Measurements from ENCODE around the gene CAPN5. TPM values are rescaled to one million over a fixed set of nuclear protein-coding genes. Genes with fewer than 3 reads are reported as not detected.

The CAPN5 gene
- total RNA-seq, 3 donors from 2014 or later = 0.29 to 0.68 (median 0.53) TPM

DNA sequence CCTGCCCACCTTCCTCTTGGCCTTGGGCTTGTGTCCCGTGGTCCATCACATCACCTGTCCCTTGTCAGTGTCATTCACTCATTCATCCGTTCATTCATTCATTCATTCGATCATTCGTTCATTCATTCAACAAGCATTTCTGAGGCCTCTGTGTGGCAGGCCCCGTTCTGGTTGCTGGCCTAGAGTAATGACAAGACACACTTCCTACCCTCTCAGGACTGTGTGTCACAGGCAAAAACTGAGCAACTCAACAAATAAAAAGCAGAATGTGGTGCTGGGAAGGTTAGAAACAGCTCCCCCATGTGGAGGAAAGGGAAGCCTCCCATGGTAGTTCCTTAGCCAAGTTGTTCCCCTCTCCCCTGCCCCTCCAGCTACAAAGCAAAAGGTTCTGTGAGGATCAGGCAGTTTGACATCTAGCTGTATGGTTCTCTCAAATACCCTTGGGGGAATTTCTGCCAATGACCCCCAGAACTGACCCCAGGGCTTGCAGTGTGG lies 34.3 kb downstream of the CAPN5 start:
- Mint-ChIP-seq H3K4me1 (ENCODE audit: low read depth) (no peaks in the 10 kb centered on the region), H3K9me3 (no peaks in the 10 kb centered on the region), H3K4me3 (no peak overlapping the region), H3K27me3 (ENCODE audit: low read depth) (no peaks in the 10 kb centered on the region), H3K36me3 (ENCODE audit: insufficient read depth) (no peaks in the 10 kb centered on the region)
- DNase-seq = no peak
- ATAC-seq = no peak

GRCh38 chr11:77102246-77103210 lies 35.8 kb downstream of the CAPN5 start, which contains the start of gene OMP:
Gene OMP, plus strand, starts transcription at chr11:77102840. Its CDS starts 0 bp downstream, at chr11:77102840.
- no peak within 1 kb of the TSS for H3K4me3 Mint-ChIP-seq
- DNase-seq = no peak
- no peak for ATAC-seq
- no peaks in the 10 kb centered on the region for H3K9me3 Mint-ChIP-seq
- no peaks in the 10 kb centered on the region for H3K4me1 Mint-ChIP-seq (ENCODE audit: low read depth)
- no peaks in the 10 kb centered on the region for H3K36me3 Mint-ChIP-seq (ENCODE audit: insufficient read depth)
- H3K27me3 Mint-ChIP-seq (ENCODE audit: low read depth) = no peaks in the 10 kb centered on the region

DNA sequence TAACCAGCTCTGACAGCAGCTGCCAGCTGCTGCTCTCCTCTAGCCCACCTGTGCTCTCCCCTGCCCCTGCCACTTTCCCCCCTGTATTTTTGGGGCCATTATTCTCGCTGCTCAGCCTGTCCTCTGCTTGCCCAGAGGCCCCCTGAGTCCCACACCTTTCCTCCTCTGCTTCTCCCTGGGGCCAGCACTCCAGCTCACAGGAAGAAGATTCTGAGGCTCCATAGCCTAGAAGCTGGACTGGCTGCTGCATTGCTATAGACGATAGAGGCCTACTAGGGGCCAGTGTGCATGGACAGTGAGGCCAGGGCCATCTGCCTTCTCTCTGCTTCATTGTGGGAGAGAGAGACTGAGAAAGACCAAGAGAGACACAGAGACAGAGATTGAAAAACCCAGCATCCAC lies 36.5 kb downstream of the CAPN5 start:
- H3K27me3 Mint-ChIP-seq (ENCODE audit: low read depth) = no peaks in the 10 kb centered on the region
- H3K36me3 Mint-ChIP-seq (ENCODE audit: insufficient read depth) = no peaks in the 10 kb centered on the region
- no peaks in the 10 kb centered on the region for H3K9me3 Mint-ChIP-seq
- ATAC-seq = no peak
- H3K4me1 Mint-ChIP-seq (ENCODE audit: low read depth) = no peaks in the 10 kb centered on the region
- DNase-seq = no peak
- no peak overlapping the region for H3K4me3 Mint-ChIP-seq

DNA sequence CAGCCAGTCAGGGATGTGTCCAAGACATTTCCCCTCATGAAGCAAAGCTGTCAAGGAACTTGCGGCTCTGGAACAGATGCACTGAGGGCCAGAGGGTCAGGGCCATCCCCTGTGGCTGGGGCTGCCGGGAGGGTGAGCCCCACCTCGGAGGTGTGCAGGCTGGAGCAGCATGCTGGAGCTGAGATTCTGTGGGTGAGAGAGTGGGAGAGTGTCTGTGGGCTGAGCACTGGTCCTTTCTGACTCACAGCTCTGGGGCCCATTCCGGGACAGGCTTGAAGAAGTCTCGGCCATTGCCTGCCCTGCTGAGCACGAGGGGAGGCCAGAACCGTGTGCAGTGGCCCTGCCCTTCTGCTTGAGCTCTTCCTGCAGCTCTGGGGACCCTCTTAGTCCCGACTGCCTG lies 38.0 kb downstream of the CAPN5 start:
- Mint-ChIP-seq H3K27me3 (ENCODE audit: low read depth) (no peaks in the 10 kb centered on the region), H3K9me3 (no peaks in the 10 kb centered on the region), H3K36me3 (ENCODE audit: insufficient read depth) (no peaks in the 10 kb centered on the region), H3K4me3 (no peak overlapping the region), H3K4me1 (ENCODE audit: low read depth) (no peaks in the 10 kb centered on the region)
- DNase-seq (no peak), ATAC-seq (no peak)

GRCh38 chr11:77106321-77106720 lies 39.5 kb downstream of the CAPN5 start:
- ATAC-seq = no peak

GRCh38 chr11:77106759-77107158 lies 40.0 kb downstream of the CAPN5 start:
- no peak for ATAC-seq

More at GRCh38 chr11:77106321-77106720, 39.5 kb downstream of the CAPN5 start:
- no peak for DNase-seq
- no peaks in the 10 kb centered on the region for H3K4me1 Mint-ChIP-seq (ENCODE audit: low read depth)
- no peaks in the 10 kb centered on the region for H3K9me3 Mint-ChIP-seq
- no peaks in the 10 kb centered on the region for H3K27me3 Mint-ChIP-seq (ENCODE audit: low read depth)
- no peak overlapping the region for H3K4me3 Mint-ChIP-seq
- H3K36me3 Mint-ChIP-seq (ENCODE audit: insufficient read depth) = no peaks in the 10 kb centered on the region

DNA sequence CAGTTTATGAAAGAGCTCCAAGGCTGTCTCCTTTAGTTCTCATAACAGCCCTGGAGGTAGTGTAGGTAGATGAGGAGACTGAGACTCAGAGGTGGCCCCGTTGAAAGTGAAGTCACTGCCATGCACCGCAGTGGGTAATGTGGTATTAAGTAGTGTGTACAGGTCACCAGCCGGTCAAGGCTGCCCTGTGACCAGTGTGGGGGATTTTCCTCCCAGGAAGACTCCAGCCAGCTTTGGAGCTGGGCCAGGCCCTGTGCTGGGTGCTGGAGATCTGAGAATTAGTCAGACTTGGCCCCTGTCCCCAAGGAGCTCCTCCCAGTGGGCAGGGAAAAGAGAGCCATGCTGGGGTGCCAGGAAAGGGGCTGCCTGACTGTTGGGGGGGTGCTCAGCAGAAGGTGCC lies 41.2 kb downstream of the CAPN5 start:
- no peaks in the 10 kb centered on the region for H3K9me3 Mint-ChIP-seq
- ATAC-seq (no peak), DNase-seq (no peak)
- no peaks in the 10 kb centered on the region for H3K27me3 Mint-ChIP-seq (ENCODE audit: low read depth)
- H3K4me1 Mint-ChIP-seq (ENCODE audit: low read depth) = no peaks in the 10 kb centered on the region
- H3K4me3 Mint-ChIP-seq = no peak overlapping the region
- H3K36me3 Mint-ChIP-seq (ENCODE audit: insufficient read depth) = no peaks in the 10 kb centered on the region

More at GRCh38 chr11:77106759-77107158, 40.0 kb downstream of the CAPN5 start:
- Mint-ChIP-seq H3K9me3 (no peaks in the 10 kb centered on the region), H3K4me3 (no peak overlapping the region), H3K36me3 (ENCODE audit: insufficient read depth) (no peaks in the 10 kb centered on the region), H3K27me3 (ENCODE audit: low read depth) (no peaks in the 10 kb centered on the region), H3K4me1 (ENCODE audit: low read depth) (no peaks in the 10 kb centered on the region)
- DNase-seq = no peak

- Mint-ChIP-seq H3K27me3 (ENCODE audit: low read depth) (no peaks in the 10 kb centered on the region), H3K9me3 (no peaks in the 10 kb centered on the region), H3K36me3 (ENCODE audit: insufficient read depth) (no peaks in the 10 kb centered on the region), H3K4me3 (no peak overlapping the region), H3K4me1 (ENCODE audit: low read depth) (no peaks in the 10 kb centered on the region)
- ATAC-seq (no peak), DNase-seq (no peak)
These were observed 41.7 kb downstream of the CAPN5 start for GRCh38 chr11:77108436-77108835.

DNA sequence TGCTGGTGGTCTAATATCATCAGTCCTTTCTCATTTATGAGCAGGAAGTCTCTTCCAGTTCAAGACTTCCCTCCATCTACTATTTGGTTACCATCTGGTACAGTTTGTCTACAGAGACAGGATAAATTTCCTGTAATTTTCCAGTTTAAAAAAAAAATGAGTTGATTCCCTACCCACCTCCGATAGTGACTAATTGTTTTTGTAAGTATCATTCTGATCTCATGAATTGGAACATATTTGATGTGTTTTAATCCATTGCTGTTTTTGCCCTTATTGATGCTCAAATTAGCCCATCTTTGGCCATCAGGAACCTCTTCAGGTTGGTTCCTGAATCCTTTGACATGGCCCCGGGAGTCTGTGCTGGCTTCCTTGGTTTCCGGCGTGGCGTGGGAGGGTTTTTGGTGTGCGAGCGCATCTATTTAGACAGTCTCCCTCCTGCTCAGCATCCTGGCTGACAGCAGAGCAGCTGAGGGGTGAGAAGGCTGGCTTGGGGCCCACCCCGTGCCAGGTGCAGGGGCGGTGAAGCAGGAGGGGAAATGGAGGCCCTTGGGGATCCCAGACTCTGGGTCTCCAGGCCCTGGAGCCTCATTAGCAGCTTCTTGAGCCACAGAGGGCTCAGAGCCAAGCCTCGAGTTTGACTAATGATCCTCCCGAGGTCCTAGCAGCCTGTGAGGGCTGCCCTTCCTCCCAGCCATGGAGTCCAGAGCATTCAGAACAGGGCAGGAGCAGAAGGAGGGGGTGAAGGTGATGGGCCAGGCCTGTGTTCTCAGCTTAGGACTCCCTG lies 42.7 kb downstream of the CAPN5 start:
- no peaks in the 10 kb centered on the region for H3K4me1 Mint-ChIP-seq (ENCODE audit: low read depth)
- H3K36me3 Mint-ChIP-seq (ENCODE audit: insufficient read depth) = no peaks in the 10 kb centered on the region
- H3K27me3 Mint-ChIP-seq (ENCODE audit: low read depth) = no peaks in the 10 kb centered on the region
- H3K4me3 Mint-ChIP-seq = no peak overlapping the region
- DNase-seq (no peak), ATAC-seq (no peak)
- H3K9me3 Mint-ChIP-seq = no peaks in the 10 kb centered on the region

GRCh38 chr11:77110836-77111235 lies 44.1 kb downstream of the CAPN5 start:
- no peaks in the 10 kb centered on the region for H3K27me3 Mint-ChIP-seq (ENCODE audit: low read depth)
- ATAC-seq (no peak), DNase-seq (no peak)
- no peaks in the 10 kb centered on the region for H3K36me3 Mint-ChIP-seq (ENCODE audit: insufficient read depth)
- no peak overlapping the region for H3K4me3 Mint-ChIP-seq
- H3K4me1 Mint-ChIP-seq (ENCODE audit: low read depth) = no peaks in the 10 kb centered on the region
- H3K9me3 Mint-ChIP-seq = no peaks in the 10 kb centered on the region

DNA sequence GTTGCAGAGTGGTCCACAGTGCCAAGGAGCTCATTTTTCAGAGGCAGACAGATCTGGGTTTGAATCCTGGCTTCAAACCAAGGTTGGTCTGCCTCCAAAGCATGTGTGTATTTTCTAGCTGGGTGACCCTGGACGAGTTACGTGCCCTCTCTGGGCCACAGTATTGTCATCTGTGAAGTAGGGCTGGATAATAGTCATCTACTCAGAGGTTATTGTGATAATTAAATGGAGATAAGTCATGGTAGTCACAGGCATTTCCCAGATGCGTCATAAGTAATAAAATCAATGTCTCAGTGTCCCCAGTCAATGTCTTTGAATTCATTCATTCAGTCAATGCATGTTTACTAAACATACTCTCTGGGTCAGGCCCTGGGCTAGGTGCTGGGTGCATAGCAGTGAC lies 44.5 kb downstream of the CAPN5 start:
- H3K9me3 Mint-ChIP-seq = no peaks in the 10 kb centered on the region
- H3K27me3 Mint-ChIP-seq (ENCODE audit: low read depth) = no peaks in the 10 kb centered on the region
- H3K4me1 Mint-ChIP-seq (ENCODE audit: low read depth) = no peaks in the 10 kb centered on the region
- H3K36me3 Mint-ChIP-seq (ENCODE audit: insufficient read depth) = no peaks in the 10 kb centered on the region
- ATAC-seq (no peak), DNase-seq (no peak)
- H3K4me3 Mint-ChIP-seq = no peak overlapping the region

- DNase-seq (no peak), ATAC-seq (no peak)
- no peaks in the 10 kb centered on the region for H3K27me3 Mint-ChIP-seq (ENCODE audit: low read depth)
- no peaks in the 10 kb centered on the region for H3K9me3 Mint-ChIP-seq
- no peaks in the 10 kb centered on the region for H3K4me1 Mint-ChIP-seq (ENCODE audit: low read depth)
- no peaks in the 10 kb centered on the region for H3K36me3 Mint-ChIP-seq (ENCODE audit: insufficient read depth)
- no peak overlapping the region for H3K4me3 Mint-ChIP-seq
These were observed 45.2 kb downstream of the CAPN5 start for GRCh38 chr11:77111946-77112345.

GRCh38 chr11:77112641-77113381 lies 46.0 kb downstream of the CAPN5 start:
- DNase-seq (no peak), ATAC-seq (no peak)
- Mint-ChIP-seq H3K4me1 (ENCODE audit: low read depth) (no peaks in the 10 kb centered on the region), H3K4me3 (no peak overlapping the region), H3K36me3 (ENCODE audit: insufficient read depth) (no peaks in the 10 kb centered on the region), H3K9me3 (no peaks in the 10 kb centered on the region), H3K27me3 (ENCODE audit: low read depth) (no peaks in the 10 kb centered on the region)
